ENCODE data around the gene RHBDL2.

GRCh38 chr1:38941527-38942019, at the start of gene RHBDL2:
- no peak for TF ChIP-seq CTCF (IDR thresholded peaks at IDR 0.05)
- no peak for TF ChIP-seq POLR2AphosphoS5 (IDR thresholded peaks at IDR 0.05; ENCODE audit: low read depth, low read length)
- no peak for TF ChIP-seq REST (IDR thresholded peaks at IDR 0.05; ENCODE audit: insufficient read depth in 1 of 2, low read depth in 2 of 2, low read length in 1 of 2)
